ENCODE results near the gene SNORC. TPM values are rescaled to one million over a fixed set of nuclear protein-coding genes. Genes with fewer than 3 reads are reported as not detected.
A peak's percentile ranks its signal among the peaks of the same experiment; 100 is the strongest.

The SNORC gene
- total and polyA plus RNA-seq, 2 of the 13 experiments (the other 11 are each of a cell fraction or from before 2014, with no cell fraction given): 59.1 to 86.1 TPM

- TF ChIP-seq RERE (CRISPR knock-in tag; IDR thresholded peaks at IDR 0.05; ENCODE audit: low read depth) (peak; percentile 83), MBNL3 (CRISPR knock-in tag; conservative IDR thresholded peaks at IDR 0.05) (no peak), ZNF564 (CRISPR knock-in tag; IDR thresholded peaks at IDR 0.05) (peak; percentile 68; the same call in 1 of the 2 replicates), ZNF549 (CRISPR knock-in tag; IDR thresholded peaks at IDR 0.05) (no peak), CSRNP1 (CRISPR knock-in tag; IDR thresholded peaks at IDR 0.05) (no peak), PRMT3 (CRISPR knock-in tag; IDR thresholded peaks at IDR 0.05; ENCODE audit: borderline replicate concordance, low read depth) (no peak; the same call in 1 of the 2 replicates), MYPOP (CRISPR knock-in tag; IDR thresholded peaks at IDR 0.05) (peak; percentile 93), MED8 (CRISPR knock-in tag; IDR thresholded peaks at IDR 0.05; ENCODE audit: insufficient replicate concordance) (no peak), TRAFD1 (CRISPR knock-in tag; IDR thresholded peaks at IDR 0.05; ENCODE audit: borderline replicate concordance) (no peak), FOSL1 (CRISPR knock-in tag; IDR thresholded peaks at IDR 0.05; ENCODE audit: borderline replicate concordance) (no peak), ZNF567 (CRISPR knock-in tag; IDR thresholded peaks at IDR 0.05; ENCODE audit: borderline replicate concordance) (no peak)
- TF ChIP-seq, protein P1, sequence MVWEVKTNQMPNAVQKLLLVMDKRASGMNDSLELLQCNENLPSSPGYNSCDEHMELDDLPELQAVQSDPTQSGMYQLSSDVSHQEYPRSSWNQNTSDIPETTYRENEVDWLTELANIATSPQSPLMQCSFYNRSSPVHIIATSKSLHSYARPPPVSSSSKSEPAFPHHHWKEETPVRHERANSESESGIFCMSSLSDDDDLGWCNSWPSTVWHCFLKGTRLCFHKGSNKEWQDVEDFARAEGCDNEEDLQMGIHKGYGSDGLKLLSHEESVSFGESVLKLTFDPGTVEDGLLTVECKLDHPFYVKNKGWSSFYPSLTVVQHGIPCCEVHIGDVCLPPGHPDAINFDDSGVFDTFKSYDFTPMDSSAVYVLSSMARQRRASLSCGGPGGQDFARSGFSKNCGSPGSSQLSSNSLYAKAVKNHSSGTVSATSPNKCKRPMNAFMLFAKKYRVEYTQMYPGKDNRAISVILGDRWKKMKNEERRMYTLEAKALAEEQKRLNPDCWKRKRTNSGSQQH (CRISPR knock-in tag; IDR thresholded peaks at IDR 0.05; ENCODE audit: low read depth): no peak
- TF ChIP-seq, protein P2, sequence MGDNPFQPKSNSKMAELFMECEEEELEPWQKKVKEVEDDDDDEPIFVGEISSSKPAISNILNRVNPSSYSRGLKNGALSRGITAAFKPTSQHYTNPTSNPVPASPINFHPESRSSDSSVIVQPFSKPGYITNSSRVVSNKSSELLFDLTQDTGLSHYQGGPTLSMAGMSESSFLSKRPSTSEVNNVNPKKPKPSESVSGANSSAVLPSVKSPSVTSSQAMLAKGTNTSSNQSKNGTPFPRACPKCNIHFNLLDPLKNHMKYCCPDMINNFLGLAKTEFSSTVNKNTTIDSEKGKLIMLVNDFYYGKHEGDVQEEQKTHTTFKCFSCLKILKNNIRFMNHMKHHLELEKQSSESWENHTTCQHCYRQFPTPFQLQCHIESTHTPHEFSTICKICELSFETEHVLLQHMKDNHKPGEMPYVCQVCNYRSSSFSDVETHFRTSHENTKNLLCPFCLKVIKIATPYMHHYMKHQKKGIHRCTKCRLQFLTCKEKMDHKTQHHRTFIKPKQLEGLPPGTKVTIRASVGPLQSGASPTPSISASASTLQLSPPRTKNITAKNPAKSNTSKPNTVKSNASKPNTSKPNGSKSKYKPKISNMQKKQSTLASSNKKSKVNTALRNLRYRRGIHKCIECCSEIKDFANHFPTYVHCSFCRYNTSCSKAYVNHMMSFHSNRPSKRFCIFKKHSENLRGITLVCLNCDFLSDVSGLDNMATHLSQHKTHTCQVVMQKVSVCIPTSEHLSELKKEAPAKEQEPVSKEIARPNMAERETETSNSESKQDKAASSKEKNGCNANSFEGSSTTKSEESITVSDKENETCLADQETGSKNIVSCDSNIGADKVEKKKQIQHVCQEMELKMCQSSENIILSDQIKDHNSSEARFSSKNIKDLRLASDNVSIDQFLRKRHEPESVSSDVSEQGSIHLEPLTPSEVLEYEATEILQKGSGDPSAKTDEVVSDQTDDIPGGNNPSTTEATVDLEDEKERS (CRISPR knock-in tag; IDR thresholded peaks at IDR 0.05): no peak
Measured at GRCh38 chr2:232857158-232857563, 12.9 kb upstream of the SNORC start (continued).
